ENCODE measurements around the gene OTOP3.

The OTOP3 gene, protein sequence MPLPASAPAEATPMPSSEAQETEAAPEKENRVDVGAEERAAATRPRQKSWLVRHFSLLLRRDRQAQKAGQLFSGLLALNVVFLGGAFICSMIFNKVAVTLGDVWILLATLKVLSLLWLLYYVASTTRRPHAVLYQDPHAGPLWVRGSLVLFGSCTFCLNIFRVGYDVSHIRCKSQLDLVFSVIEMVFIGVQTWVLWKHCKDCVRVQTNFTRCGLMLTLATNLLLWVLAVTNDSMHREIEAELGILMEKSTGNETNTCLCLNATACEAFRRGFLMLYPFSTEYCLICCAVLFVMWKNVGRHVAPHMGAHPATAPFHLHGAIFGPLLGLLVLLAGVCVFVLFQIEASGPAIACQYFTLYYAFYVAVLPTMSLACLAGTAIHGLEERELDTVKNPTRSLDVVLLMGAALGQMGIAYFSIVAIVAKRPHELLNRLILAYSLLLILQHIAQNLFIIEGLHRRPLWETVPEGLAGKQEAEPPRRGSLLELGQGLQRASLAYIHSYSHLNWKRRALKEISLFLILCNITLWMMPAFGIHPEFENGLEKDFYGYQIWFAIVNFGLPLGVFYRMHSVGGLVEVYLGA

DNA sequence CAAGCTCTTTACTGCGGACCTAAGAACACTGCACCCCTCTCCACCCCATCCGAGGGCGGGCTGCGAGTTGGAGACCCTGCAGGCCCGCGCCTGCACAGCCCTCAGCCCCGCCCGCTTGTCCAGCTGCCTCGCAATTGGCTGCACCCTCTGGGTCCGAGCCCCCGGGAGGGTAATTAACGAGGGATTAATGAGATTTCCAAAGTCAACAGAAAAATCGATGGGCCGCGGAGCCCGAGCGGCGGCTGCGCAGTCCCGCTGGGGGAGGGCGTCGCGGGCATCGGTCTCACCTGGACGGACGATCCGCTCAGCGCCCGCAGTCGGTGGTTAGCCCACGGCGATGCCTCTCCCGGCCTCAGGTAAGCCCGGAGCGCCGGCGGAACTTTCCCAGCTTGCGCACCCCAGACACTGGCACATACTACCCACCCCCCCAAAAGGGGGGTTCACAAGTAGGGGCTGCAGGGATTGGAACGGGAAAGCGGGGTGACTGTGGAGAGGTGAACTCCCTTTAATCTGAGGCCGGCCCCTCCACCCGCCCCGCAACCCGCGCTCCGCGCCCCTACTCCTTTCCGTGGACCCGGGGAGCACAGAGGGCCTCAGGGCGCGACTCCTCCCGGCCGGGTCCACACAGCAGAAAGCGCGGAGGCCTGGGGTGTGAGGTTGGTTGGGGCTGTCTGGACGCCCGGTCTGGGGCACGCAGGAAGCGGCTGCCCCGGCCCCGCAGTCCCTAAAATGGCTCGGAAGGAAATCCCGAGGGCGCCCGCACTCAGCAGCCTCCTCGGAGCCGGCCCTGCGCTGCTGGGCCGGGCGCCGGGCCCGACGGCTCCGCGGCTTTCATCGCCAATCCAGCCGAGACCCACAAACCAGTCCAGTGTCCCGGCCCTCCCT lies at the start of gene OTOP3:
TSS of gene OTOP3 (plus strand) at position 314 of the 885 bp plus-strand sequence. CDS start at position 338, 24 bp downstream.
- H3K4me1 ChIP-seq (ENCODE audit: control insufficient read depth, low read depth, low read length) = no peaks in the 10 kb centered on the region
- no peak within 1 kb of the TSS for H3K27ac ChIP-seq (ENCODE audit: low read length)
- no peaks in the 10 kb centered on the region for H3K9me3 ChIP-seq (ENCODE audit: control insufficient read depth, low read depth, low read length)
- H3K4me3 ChIP-seq (ENCODE audit: low read length) = peak within 1 kb of the TSS; percentile 25
- H3K27me3 ChIP-seq (ENCODE audit: control insufficient read depth, insufficient read depth, low read length) = peaks cover 73% of the 10 kb centered on the region
- no peak within 1 kb of the TSS for H3K9ac ChIP-seq (ENCODE audit: low read length)
- no peaks in the 10 kb centered on the region for H3K36me3 ChIP-seq (ENCODE audit: control insufficient read depth, low read depth, low read length)

DNA sequence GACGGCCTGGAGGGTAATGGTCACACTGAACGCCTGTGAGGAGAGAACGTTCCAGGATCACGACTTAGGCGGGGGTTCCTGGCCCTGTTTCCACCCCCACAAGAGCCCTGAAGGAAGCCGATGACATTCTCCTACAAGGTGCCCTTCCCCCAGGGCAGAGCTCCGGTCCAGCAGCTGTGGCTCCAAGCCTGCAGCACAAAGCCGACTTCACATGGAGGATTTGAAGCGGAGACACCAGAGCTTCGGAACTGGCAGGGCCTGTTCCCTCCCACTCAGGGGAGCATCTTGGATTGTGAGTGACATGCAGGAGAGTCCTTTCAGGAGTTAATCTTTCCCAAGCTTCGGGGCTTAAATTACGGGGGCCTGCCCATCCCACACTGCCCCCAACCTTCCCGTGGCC lies 47.2 kb upstream of the OTOP3 start:
- peaks cover 19% of the 10 kb centered on the region for H3K27me3 ChIP-seq (ENCODE audit: control insufficient read depth, insufficient read depth, low read length)

DNA sequence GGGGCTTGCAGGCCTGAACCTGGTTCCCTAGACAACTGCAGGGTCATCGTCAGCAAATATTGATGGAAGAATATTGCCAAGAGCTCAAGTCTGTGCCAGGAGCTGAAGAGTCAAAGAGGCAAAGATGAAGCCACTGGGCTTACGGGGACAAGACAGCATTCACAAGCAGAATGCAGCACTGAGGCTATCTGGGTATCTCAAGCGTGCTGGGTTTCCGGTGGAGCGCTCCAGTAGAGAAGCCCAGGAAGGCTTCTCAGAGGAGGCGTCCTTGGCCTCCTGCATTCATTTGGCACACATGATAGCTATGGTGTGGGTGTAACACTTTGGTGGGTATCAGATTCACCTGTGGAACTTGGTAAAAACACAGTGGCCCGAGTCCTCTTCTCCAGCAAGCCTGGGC lies 45.1 kb upstream of the OTOP3 start:
- H3K27me3 ChIP-seq (ENCODE audit: control insufficient read depth, insufficient read depth, low read length) = peaks cover 40% of the 10 kb centered on the region

More for the DNA sequence above, 47.2 kb upstream of the OTOP3 start:
- Histone ChIP-seq H3K27ac (ENCODE audit: low read length) (no peak overlapping the region), H3K4me3 (ENCODE audit: low read length) (no peak overlapping the region), H3K9me3 (ENCODE audit: control insufficient read depth, low read depth, low read length) (no peaks in the 10 kb centered on the region), H3K4me1 (ENCODE audit: control insufficient read depth, low read depth, low read length) (no peaks in the 10 kb centered on the region), H3K9ac (ENCODE audit: low read length) (no peak overlapping the region), H3K36me3 (ENCODE audit: control insufficient read depth, low read depth, low read length) (no peaks in the 10 kb centered on the region)

DNA sequence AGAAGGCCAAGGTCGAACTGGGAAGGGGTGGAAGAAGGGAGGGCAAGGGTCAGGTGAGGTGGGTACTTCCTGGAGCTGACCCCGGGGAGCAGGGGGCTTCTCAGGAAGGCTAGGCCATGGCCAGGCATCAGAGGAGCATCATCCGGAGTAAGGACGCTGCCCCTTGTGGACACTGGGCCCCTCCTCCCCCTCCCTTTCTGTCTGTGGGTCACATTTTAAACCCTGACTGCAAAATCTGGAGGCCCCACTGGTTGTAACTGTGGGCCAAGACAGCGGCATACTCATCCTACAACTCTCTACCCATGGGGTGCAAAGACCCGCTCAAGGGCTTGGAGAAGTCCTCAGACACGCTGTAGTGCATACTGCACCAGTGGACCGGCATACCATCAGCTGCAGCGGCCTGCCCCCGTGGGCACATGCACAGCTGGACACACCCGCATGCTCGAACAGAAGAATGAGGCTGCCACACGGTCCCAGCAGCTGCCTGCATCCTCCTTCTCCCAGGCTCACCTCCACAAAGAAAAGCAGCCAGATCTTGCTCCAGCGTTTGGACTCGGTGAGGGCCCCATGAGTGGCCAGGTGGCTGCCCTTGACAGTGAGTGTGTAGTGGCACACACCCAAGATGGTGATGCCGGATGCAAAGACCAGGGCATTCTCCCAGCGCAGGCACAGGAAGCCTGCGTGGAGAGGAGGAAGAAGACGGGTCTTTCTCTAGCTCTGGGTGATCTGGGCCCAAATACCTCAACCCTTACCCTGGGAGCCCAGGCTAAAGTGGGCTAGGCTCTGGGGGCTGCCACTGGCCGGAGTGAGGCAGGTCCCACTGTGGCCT lies 43.5 kb upstream of the OTOP3 start:
- H3K27me3 ChIP-seq (ENCODE audit: control insufficient read depth, insufficient read depth, low read length) = peaks cover 51% of the 10 kb centered on the region
- H3K9me3 ChIP-seq (ENCODE audit: control insufficient read depth, low read depth, low read length) = no peaks in the 10 kb centered on the region
- H3K36me3 ChIP-seq (ENCODE audit: control insufficient read depth, low read depth, low read length) = no peaks in the 10 kb centered on the region
- no peak overlapping the region for H3K4me3 ChIP-seq (ENCODE audit: low read length)
- H3K27ac ChIP-seq (ENCODE audit: low read length) = no peak overlapping the region
- no peaks in the 10 kb centered on the region for H3K4me1 ChIP-seq (ENCODE audit: control insufficient read depth, low read depth, low read length)
- H3K9ac ChIP-seq (ENCODE audit: low read length) = no peak overlapping the region

More for the DNA sequence above, 45.1 kb upstream of the OTOP3 start:
- Histone ChIP-seq H3K9me3 (ENCODE audit: control insufficient read depth, low read depth, low read length) (no peaks in the 10 kb centered on the region), H3K4me3 (ENCODE audit: low read length) (no peak overlapping the region), H3K27ac (ENCODE audit: low read length) (no peak overlapping the region), H3K4me1 (ENCODE audit: control insufficient read depth, low read depth, low read length) (no peaks in the 10 kb centered on the region), H3K9ac (ENCODE audit: low read length) (no peak overlapping the region), H3K36me3 (ENCODE audit: control insufficient read depth, low read depth, low read length) (no peaks in the 10 kb centered on the region)

DNA sequence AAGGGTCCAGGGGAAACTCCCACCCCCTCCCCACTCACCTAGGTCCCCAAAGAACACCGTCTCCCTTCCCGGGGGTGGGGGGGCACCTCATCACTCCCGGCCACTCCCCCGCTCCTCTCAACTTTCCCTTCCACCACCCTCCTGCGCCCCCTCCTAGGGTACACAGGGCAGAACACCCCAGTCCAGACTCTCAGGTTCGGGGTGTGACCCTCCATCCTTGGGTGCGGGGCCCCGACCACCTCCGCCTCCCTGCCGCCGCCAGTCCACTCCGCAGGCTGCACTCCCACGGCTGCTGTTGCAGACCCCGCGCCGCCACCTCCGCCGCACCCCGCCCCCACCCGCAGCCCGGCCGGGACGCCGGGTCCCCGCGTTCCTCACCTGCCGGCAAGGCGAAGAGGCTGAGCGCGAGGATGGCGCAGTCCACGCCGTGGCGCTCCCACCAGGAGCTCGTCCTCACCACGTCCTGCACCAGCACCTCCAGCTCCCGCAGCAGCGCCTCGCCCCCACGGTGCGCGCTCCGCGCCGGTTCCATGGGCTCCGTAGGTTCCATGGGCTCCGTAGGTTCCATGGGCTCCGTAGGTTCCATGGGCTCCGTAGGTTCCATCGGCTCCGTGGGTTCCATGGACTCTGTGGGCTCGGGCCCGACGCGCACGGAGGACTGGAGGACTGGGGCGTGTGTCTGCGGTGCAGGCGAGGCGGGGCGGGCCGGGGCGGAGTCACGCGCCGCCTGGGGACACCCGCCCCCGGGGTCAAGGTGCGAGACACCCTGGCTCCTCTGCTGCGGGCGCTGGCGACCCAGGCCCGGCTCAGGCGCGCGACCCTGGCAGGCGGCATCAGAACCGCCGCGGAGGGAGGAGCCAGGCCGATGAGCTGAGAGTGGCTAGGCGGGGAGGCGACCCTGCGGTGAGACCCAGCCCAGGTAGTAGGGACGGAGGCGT lies 42.5 kb upstream of the OTOP3 start, which contains the start of gene FADS6:
TSS of gene FADS6 (minus strand) at position 660 of the 938 bp plus-strand sequence. CDS start at position 622, 38 bp downstream.
- Histone ChIP-seq H3K9me3 (ENCODE audit: control insufficient read depth, low read depth, low read length) (no peaks in the 10 kb centered on the region), H3K4me1 (ENCODE audit: control insufficient read depth, low read depth, low read length) (no peaks in the 10 kb centered on the region), H3K27me3 (ENCODE audit: control insufficient read depth, insufficient read depth, low read length) (peaks cover 51% of the 10 kb centered on the region), H3K27ac (ENCODE audit: low read length) (no peak within 1 kb of the TSS), H3K4me3 (ENCODE audit: low read length) (peak within 1 kb of the TSS; percentile 59), H3K36me3 (ENCODE audit: control insufficient read depth, low read depth, low read length) (no peaks in the 10 kb centered on the region), H3K9ac (ENCODE audit: low read length) (no peak within 1 kb of the TSS)

DNA sequence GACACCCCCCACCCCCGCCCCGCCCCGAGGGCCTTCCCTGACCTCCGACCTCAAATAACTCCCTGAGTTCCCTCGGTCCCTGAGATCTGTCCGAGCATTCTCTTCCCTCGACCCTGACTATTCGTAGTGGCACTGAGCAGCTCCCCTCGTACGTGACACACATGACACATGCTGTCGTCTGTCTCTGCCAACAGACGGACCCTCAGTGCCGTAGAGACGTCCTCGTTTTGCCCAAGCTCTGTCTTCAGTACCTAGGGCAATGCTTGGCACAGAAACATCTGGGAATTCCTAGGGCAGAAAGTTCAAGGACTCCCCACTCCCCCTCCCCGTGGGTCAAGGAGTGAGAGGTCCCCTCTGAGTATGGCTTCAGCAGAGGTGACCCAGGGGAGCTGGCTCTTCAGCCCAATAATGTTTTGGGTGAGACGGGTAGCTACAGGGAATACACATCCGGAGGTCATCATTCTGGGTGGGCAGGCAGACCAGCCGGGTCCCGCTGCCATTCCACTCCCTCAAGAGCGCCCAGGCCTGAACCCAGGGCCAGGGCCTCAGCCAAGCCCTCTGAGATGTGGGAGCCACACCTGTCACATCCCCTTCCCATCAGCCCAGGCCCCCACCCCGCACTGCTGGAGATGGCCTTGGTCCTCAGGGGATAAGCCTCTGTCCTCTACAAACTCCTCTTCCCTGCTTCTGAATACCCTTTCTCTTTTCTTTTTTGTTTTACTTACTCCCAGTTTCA lies 41.6 kb upstream of the OTOP3 start:
- Histone ChIP-seq H3K27ac (ENCODE audit: low read length) (no peak overlapping the region), H3K9ac (ENCODE audit: low read length) (no peak overlapping the region), H3K36me3 (ENCODE audit: control insufficient read depth, low read depth, low read length) (no peaks in the 10 kb centered on the region), H3K9me3 (ENCODE audit: control insufficient read depth, low read depth, low read length) (no peaks in the 10 kb centered on the region), H3K4me3 (ENCODE audit: low read length) (peak overlapping the region; percentile 59), H3K27me3 (ENCODE audit: control insufficient read depth, insufficient read depth, low read length) (peaks cover 51% of the 10 kb centered on the region), H3K4me1 (ENCODE audit: control insufficient read depth, low read depth, low read length) (no peaks in the 10 kb centered on the region)

DNA sequence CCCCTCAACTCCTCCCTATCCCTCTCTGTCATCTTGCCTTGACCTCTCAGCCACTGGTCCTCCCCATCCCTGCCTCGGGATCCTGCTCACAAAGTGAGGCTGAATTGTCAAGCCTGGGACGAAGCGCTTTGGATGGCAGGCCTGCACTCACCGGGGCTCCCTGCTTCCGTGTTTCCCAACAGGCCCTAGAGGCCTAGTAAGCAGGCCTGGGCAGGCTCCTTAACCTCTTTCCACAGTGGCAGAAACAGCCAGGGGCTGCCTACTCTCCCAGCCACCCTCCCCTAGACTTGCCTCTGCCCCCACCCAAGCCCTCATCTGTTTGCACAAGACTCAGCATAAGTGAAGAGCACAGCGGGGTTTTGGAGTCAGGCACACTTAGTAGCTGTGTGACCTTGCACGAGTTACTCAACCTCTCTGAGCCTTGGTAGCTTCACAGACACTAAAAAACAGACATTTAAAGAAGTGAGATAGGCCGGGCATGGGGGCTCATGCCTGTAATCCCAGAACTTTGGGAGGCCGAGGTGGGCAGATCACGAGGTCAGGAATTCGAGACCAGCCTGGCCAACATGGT lies 37.2 kb upstream of the OTOP3 start:
- Histone ChIP-seq H3K27me3 (ENCODE audit: control insufficient read depth, insufficient read depth, low read length) (peaks cover 33% of the 10 kb centered on the region), H3K9me3 (ENCODE audit: control insufficient read depth, low read depth, low read length) (no peaks in the 10 kb centered on the region), H3K36me3 (ENCODE audit: control insufficient read depth, low read depth, low read length) (no peaks in the 10 kb centered on the region), H3K4me1 (ENCODE audit: control insufficient read depth, low read depth, low read length) (no peaks in the 10 kb centered on the region), H3K27ac (ENCODE audit: low read length) (no peak overlapping the region), H3K4me3 (ENCODE audit: low read length) (no peak overlapping the region), H3K9ac (ENCODE audit: low read length) (no peak overlapping the region)

DNA sequence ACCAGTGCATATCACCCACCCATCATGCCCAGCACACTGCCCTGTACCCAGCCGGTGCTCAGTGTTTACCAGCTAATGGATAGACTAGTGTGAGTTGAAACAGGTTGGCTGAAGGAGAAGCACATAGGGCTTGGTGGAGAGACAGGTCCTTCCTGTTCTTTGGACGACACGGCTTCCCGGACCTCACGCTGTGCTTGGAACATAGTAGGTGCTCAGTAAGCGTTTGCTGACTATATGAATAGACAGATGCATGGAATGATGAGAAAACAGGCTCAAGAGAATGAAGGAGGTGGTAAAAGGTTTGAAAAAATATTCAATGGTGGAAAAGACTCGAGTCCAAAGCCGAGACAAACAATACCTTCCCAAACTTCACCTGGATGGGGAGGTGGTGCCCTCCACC lies 35.5 kb upstream of the OTOP3 start:
- Histone ChIP-seq H3K36me3 (ENCODE audit: control insufficient read depth, low read depth, low read length) (no peaks in the 10 kb centered on the region), H3K4me1 (ENCODE audit: control insufficient read depth, low read depth, low read length) (no peaks in the 10 kb centered on the region), H3K9me3 (ENCODE audit: control insufficient read depth, low read depth, low read length) (no peaks in the 10 kb centered on the region), H3K27me3 (ENCODE audit: control insufficient read depth, insufficient read depth, low read length) (peaks cover 15% of the 10 kb centered on the region), H3K9ac (ENCODE audit: low read length) (no peak overlapping the region), H3K4me3 (ENCODE audit: low read length) (no peak overlapping the region), H3K27ac (ENCODE audit: low read length) (no peak overlapping the region)

DNA sequence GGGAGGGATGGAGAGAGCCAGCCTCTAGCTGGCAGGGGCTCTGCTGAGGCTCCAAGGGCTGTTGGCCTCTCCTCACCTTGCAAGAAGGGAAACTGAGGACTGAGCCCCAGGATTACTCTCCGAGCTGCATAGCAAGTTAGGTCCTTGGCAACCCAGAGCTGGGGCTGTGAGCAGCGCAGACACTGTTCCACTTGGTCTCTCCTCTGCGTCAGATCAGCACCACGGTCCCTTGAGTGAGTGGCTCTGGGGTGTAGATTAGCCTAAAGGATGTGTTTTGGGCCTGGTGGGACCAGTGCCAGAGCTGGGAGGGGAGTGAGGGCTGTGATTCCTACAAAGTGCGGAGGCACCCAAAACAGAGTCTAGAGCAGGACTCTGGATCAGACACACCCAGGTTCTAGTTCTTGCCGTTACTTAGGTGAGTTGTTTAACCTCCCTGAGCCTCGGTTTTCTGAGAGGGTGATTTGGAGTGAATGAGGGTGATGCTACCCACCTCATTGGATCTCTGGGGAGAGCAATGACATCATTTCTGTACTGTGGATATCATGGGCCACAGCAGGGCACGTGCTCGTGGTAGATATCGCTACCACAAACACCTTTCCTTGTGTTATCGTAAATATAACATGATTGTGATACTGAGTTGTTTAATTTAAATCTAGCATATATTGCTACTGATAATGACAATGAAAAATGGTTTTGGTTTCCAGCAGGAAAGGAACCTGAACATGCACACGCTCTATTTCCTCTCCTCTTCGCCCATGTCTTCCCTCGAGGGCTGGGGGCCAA lies 34.2 kb upstream of the OTOP3 start:
- no peak overlapping the region for H3K4me3 ChIP-seq (ENCODE audit: low read length)
- no peaks in the 10 kb centered on the region for H3K4me1 ChIP-seq (ENCODE audit: control insufficient read depth, low read depth, low read length)
- H3K27me3 ChIP-seq (ENCODE audit: control insufficient read depth, insufficient read depth, low read length) = peaks cover 2% of the 10 kb centered on the region

More for the DNA sequence above, 34.2 kb upstream of the OTOP3 start:
- H3K27ac ChIP-seq (ENCODE audit: low read length) = no peak overlapping the region
- H3K9ac ChIP-seq (ENCODE audit: low read length) = no peak overlapping the region
- H3K36me3 ChIP-seq (ENCODE audit: control insufficient read depth, low read depth, low read length) = no peaks in the 10 kb centered on the region
- H3K9me3 ChIP-seq (ENCODE audit: control insufficient read depth, low read depth, low read length) = no peaks in the 10 kb centered on the region

All from iPS-18a (cell line).